NCI-H187 (cell line): ENCODE results near the gene PAQR7.
A peak's percentile ranks its signal among the peaks of the same experiment; 100 is the strongest.

Source experiments
- DNase-seq, 2 experiments: peaks; one replicate each; lab custom pipeline; 2025; lab: John Stamatoyannopoulos, UW

Gene PAQR7

DNA sequence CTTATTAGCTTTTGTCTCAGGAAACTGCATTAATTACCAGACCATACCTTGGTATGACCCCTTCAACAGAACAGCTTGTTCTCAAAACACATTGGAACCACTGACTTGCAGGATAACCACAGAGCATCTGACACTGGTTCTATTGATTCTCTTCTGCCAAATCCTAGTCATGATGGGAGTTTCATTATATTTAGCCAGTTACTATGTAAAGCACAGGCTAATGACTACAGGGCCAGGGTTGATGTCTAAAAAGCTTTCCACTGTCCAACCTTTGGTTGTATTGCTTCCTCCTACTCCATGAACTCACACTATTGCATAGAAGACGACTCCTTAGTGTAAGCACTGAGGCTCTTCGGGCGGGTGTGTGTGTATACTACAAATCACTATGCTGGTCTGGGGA lies 27.0 kb upstream of the PAQR7 start:
- no peak for DNase-seq

DNA sequence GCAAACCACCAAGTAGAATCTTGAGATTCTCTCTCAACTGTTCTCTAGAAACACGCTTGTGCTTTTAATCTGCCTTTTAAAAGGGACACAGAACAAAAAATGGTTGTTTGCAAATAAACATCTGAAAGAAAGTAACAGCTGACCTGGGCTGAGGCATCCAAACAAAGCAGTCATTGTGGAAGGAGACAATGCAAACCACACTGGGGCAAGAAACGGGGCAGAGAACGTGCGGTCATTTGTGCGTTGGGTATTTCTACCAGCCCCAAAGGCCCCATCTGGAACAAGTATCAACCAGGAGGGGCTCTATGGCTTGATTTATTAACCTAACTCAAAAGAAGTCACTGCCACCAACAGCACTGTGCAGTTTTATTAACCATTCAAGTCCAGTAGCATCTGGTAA lies 24.7 kb upstream of the PAQR7 start:
- no peak for DNase-seq

DNA sequence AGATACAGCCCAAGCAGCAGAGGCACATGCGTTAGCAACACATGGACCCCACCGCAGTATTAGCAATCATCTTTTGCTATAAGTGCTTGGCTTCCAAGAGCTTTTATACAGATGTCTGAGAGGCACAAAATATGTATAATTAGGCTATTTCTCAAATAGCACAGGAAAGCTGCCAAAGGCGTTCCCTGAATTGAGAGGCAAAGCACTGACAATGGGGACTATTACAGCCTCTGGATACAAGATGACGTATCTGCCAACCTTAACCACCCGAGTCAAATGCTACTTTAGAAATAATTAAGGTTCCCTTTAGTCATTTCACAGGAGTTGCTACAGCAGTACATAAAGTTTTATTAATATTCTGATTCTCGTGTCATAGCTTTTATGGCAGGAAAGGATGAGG lies 24.3 kb upstream of the PAQR7 start:
- DNase-seq = no peak

DNA sequence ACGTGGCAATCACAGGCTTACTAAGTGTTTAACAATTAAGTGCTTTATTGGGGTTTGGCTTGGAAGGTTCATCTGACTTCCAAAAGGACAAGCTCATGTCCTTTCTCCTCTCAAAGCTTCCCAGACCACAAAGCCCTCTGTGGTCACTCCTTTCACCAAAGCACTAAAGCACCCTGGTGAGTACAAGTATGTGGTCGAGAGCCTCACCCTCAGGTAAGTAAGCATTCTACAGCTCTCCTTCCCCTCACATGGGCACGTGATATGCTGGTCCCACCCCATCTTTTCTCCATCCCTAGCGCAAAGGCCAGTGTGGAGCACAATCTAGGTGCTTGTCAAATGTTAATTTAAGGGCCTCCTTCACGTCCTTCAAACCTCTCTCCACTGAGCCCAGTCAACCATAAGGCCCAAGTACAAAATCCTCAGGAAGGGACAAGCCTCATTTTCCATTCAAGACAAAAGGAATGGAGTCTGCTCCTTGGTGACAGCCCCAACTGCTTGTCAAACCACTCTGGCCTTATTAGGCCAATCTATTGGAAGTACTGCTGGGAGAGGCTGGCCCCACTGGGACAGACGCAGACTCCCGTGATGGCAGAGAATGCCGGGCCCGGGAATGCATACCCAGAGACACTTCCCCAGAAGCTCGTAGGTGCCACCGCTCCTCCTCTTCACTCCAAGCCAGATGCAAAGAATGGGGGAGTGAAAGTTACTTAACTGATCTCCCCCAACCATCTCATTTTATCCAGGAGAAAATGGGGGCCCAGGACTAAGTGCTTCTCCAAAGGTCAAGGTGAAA lies 22.9 kb upstream of the PAQR7 start:
- peak; percentile 31 to 69 for DNase-seq

DNA sequence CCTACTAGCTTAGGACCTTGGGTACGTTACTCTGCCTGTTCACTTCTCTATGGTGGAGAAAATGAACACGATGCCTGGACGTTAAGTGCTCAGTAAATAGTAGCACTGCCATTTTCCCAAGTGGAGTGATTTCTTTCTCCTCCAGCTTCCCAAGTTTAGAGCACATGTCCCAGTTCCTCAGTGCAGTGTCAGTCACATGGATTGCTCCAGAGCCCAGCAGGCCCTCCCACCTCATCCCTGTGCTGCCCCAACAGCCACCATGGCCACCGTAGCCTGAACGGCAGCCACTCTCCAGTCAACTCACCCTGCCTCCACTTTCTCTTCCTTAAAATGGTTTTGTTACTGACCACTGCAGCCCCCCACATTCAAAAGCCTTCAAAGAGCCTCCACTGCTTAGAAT lies 22.2 kb upstream of the PAQR7 start:
- DNase-seq = no peak

DNA sequence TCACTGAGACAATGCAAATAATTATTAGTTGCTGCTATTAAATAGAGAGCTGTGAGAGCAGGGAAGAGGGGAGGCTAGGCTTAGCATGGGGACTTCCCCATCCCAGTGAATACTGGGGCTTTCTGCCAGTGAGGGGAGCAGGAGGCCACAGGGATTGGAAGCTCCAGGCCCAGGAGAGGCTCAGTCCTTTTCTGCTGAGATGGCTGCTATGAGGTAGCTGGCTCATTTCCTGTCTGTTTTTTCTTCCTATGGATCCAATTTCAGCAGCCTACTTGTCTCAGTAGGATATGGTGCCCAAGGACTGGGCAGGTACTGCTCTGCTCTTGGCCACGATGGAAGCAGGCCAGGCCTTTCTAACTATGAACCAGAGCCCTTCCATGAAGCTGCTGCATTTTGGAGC lies 20.8 kb upstream of the PAQR7 start:
- no peak for DNase-seq

DNA sequence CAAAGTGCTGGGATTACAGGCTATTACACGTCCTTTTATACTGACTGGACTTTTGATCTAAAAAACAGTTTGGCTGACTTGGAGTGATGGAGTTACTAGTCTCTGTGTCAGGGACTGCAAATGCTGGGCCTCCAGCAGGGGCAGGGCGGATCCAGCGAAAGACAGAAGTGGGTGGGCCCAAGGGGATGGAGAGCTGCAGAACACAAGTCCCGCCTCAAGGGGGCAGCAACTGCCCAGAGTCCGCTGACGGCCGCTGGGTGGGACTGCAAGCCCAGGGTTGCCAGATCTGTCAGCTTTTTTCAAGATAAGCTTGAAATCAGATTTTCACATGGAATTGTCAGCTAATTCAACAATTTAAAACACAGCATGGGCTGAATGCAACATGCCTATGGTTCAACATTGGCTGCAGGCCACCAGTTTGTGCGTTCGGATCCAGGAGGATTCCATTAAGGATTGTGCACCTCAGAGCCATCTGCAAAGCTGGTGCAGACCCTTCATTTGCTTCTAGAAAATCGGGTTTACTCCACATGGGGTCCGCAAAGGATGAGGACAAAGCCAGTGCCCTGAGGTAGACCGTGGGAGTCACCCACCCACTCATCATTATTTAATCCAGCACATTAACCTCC lies 20.0 kb upstream of the PAQR7 start:
- DNase-seq = peak; percentile 45 to 57

DNA sequence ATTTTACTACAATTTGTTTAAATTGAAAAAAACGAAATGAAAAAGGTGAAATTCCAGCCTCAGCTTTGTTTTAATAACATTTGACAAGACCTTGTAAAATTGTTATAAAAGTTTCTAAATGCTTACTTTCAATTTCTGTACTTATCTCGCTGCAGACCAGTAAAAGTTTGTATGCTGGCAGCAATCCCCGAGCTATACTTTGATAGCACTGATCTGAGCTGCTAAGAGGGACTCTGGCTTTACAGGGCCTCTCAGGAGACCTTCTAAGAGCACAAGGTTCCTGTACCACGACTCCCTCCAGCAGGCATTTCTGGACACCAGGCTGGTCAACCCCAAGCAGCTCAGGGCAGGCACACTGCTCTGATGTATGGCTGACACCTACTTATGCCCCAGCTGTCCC lies 17.6 kb upstream of the PAQR7 start:
- DNase-seq = no peak

DNA sequence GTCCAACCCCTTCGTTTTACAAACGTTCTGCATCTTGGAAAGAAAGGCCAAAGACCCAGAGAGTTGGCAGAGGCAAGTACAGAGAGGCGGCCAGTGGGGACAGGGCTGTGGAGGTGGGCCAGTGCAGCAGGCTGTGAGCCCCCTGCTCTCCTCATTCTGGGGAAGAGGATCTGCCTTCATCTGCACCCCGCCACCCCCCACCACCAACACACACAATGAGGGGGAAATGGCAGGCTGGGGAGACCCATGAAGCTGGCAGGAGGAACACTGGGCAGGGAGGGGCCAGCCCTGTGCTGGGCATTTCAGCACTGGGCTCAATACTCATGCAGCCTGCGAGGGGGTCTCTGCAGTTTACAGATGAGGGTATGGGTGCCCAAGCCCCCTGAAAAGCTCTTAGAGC lies 16.1 kb upstream of the PAQR7 start:
- no peak for DNase-seq

DNA sequence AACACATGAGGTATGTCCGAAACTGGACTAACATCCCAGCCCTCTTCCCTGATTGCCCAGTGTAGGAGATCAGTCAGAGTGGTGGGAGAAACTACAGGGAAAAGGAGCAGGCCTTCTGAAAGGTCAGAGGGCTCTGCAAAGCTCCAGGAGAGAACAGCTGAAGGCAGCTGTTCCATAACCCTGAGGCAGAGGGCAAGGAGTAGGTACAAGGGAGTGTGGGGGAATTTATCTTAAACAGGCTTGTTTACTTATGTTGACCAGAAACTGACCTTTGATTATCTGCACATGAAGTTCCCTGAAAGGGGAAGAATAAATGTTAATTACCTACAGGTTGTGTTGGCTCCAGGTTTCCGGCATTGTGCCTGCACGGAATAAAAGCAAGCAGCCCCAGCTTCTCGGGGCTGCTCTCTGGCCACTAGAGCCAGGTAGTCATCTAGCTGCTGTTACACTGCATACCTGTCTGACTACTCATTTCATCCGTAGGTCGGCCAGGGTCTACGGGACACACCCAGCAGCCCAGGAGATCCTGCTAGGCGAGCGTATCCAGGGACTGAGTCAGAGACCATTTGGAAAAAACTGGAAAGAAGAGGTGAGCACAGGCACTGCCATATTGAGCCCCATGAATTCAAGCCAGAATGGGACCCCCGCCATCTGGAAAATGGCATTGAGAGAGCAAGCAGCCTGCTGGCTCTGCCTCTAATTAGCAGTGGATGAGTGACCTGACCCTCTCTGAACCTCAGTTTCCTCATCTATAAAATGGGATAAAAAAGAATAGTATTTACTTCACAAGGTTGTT lies 14.9 kb upstream of the PAQR7 start:
- no peak for DNase-seq

DNA sequence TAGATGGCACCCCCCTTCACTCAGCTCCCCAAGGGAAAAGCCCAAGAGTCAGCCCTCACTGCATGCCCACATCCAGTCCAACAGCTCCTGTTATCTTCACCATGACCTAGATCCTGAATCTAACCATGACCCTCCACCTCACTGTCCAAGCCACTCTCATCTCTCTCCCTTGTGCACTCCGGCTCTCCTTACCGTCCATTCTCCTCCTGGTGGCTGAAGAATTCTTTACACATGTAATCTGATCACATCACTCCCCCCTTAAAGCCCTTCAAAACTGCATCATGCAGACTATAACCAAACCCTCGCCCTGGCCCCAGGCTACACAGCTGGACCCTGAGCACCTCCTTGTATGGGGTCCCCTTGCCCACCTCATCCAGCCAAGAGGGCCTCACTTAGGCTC lies 14.0 kb upstream of the PAQR7 start:
- DNase-seq = no peak

DNA sequence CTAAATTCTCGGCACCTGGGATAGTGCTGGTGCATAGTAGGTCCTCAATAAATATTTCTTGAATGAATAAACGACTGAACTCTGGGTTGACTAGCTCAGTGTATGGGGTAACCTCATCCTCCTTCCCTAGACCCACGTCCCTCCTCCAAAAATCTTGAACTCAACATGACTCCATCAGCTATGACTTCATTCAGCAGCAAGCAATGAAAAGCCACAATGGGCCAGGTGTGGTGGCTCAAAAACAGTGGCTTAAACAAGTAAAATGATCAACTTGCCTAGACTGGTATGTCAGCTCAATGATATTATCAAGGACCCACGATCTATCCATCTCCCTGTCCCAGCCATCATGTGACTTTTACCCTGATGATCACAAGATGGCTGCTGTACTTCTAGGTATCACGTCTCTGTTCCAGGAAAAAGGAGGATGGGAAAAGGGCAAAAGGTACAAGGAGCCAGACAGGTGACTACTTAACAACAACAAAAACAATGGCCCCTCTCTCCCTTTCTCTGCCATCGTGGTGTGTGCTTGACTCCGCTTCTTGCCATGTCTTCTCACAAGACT lies 13.0 kb upstream of the PAQR7 start:
- no peak for DNase-seq

DNA sequence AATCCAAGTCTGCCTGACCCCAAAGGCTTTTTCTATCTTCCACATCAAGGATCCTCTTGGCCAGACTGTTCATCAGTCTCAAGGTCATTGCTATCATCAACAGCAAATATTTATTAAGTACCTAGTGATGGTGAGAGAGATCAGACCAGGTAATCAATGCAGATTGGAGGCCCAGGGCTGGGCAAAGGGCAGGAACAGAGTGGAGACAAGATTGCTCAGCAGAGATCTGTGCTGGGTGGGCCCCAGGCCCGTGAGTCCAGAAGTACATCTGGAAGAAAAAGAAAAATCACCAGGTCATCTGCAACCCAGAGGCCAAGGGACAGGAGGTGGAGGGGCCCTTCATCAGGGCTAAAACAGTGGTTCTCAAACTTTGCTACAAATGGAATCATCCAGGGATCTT lies 10.1 kb upstream of the PAQR7 start:
- no peak for DNase-seq

DNA sequence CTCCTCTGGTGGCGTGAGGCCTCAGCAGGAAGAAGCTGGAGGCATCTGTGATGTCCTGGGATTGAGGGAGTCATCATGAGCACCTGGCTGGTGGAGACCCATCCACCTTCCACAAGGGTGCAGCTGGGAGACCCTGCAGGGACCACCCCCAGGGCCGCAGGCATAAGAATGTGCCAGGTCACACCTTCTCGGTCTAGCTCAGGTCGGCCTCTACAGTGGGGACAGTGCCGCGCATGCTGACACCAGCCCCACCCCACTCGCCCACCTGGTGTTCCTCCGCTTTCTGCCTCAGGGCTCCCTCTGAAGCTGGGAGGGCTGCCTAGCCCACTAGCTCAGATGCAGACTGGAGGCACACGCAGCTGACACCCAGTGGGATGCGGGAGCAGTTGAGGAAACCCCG lies 5.8 kb upstream of the PAQR7 start:
- DNase-seq = no peak

DNA sequence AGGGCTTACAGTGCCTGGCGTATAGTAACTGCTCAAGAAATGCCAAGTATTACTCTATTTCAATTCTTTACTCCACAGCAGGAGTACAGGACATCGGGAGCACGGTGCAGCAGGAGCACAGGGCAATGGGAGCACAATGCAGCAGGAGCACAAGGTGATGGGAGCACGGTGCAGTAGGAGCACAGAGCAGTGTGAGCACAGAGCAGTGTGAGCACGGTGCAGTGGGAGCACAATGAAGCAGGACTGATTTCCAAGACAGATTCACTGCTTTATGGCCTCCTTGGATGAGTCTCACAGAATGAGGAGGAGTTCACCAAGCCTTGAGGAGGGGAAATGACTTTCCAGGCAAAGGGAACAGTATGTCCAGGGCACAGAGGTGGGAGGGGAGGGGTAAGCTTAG lies 5.0 kb upstream of the PAQR7 start:
- no peak for DNase-seq

DNA sequence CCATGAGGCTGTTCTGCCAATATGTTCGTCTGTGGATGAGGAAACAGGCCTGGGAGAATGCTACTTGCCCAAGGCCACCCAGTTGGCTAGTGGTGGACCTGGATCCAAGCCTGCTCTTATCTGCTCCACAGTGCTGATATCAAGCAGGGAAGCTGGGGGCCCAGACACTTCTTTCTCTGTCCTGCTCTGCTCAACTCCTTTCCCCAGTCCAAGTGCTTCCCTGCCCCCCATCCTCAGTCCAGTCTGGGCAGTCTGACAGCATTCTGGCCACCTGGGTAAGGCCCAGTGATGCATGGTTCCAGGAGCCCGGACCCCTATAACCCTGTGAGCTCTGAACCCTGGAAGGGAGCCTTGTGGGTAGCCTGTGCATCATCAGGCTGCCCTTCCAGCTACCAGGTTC lies 4.2 kb upstream of the PAQR7 start:
- no peak for DNase-seq

DNA sequence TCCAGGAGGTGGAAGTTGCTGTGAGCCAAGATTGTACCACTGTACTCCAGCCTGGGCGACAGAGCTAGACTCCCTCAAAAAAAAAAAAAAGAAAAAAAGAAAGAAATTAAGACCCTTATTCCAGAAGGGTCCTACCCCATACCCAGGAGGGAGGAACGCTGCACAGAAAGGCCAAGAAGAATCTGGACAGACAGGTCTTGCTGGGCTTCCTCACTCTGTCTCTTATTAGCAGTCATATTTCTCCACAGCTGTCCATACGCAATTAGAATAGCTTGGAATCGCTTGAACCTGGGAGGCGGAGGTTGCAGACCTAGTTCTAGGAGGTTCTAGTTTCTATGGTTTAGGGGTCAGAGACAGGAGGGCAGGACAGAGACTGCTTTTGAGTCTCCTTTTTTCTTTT lies 3.2 kb upstream of the PAQR7 start:
- DNase-seq = no peak

DNA sequence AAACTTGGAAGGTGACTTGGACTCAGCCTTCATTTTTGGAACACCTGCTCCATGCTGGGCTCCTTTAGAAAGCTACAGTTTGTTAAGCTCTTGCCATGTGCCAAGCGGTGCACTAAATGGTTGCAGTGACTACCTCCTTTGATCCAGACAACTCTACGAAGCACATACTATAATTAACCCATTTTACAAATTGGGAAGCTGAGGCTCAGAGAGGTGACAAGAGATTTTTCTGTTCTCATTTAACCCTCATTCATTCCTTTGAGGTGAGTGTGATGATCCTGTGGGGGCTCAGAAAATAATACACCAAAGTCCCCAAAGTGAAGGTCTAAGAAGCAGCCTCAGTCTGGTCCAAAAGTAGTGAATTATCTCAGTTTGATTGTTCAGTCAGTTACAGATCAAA lies 1.6 kb upstream of the PAQR7 start:
- DNase-seq = no peak

DNA sequence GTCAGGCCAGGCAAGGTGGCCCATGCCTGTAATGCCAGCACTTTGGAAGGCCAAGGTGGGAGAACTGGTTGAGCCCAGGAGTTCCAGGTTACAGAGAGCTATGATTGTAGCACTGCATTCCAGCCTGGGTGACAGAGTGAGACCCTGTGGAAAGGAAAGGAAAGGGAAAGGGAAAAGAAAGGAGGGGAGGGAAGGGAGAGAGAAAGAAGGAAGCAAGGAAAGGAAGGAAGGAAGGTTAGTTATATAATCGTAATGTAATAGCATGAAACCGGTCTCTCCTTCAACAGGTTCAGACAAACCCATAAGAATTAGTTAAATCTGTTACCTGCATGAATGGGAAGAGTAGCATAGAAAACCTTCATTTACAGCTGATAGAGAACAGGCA lies 1.2 kb upstream of the PAQR7 start:
- DNase-seq = no peak

DNA sequence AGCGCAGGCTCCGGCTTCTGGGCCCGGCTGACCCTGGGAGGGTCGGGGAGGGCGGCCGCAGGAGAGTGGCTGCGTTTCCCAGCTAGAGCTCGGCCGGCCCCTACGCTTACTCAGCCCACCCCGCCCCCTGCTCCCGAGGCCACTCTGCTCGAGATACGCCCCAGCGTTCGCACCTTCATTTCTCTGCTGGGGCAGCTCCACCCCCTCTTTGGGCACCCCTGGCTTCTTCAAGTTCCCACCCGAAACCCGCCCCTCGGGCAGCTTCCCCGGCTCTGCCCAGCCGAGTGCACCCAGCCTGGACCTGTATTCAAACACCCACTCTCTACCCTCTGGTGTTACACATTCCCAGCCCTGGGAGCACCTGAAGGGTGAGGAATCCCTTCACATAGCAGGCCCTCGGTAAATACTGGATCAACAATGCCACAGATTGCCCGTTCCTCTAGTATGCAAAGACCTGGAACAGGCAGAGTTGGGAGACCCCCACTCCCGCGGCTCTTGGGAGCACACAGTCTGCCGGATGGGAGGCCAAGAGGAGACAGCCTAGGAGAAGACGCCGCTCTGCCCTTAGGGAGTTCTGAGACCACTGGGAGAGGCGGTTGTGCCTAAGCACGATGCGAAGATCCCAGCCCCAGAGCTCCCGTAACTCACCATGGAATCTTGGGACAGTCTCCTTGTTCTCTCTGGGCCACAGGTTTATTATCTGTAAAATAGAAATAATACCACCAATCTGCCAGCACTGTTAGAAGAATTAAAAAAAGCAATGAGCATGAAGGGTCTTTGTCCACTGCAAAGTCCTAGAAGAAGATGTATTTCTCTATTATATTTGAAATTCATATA lies 566 bp upstream of the PAQR7 start:
- DNase-seq = no peak

DNA sequence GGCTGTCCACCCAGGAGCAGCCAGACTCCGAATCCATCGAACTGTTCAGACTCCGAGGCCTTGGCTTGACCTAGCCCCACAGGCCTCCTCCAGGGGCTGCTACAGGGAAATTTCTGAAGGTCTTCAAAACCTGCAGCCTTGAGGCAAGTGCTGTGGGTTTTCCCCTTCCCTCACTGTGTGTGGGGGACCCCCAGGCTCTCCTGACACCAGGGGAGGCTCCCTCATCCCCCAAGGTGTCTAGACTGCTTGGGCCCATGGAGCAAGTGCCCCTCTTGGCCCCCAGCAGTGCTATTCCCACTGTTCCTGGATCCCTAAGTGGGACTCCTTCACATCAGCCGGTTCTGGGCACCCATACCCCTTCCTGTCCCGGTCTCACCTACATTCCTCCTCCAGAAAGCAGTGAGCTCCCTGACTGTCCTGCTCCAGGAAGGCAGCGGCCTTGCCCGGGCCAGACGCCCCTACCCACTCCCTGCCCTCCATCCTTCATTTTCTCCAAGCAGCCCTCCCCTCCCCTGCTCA lies 814 bp downstream of the PAQR7 start:
- DNase-seq = no peak

DNA sequence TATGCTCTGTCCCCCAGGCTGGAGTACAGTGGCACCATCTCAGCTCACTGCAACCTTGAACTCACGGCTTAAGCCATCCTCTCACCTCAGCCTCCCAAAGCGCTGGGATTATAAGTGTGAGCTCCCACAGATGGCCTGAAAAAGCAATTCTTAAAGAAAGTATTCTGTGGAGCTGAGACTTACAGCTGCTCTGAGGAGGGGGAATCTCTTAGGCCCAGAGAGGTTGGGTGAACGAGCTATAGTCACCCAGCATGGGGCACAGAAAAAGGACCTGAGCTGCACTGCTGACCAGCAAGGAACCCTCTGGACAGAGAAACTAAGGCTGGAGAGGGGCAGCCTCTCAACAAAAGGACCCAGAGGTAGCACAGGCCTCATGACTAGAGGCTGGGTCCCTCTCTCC lies 1.3 kb downstream of the PAQR7 start:
- DNase-seq = no peak
